Uterus (tissue), 2 donors: Measurements from ENCODE around the gene MREG.

Experiments
- CTCF ChIP-seq, 4 experiments: fragments of 200-600 bp in 2 of 4; fragments of 450-650 bp in 2 of 4; sonication (generic) in 2 of 4; IDR thresholded peaks; one replicate each; pipeline ENCODE4 v1.5.1; 2016 to 2019; ENCODE audit warnings: antibody characterized with exemption in 4 of 4, mild to moderate bottlenecking in 2 of 4, moderate library complexity in 1 of 4
- POLR2A ChIP-seq, 2 donors: fragments of 450-650 bp; IDR thresholded peaks; one replicate each; pipeline ENCODE4 v1.6.1; 2016; ENCODE audit warnings: antibody characterized with exemption in 2 of 2, mild to moderate bottlenecking in 1 of 2, moderate library complexity in 1 of 2

GRCh38 chr2:215930505-215931253, 82.7 kb downstream of the MREG start:
- TF ChIP-seq CTCF (IDR thresholded peaks at IDR 0.05), result no peak
- no peak for TF ChIP-seq POLR2A (IDR thresholded peaks at IDR 0.05)
